Glutamatergic neuron (in vitro differentiated cells): Measurements from ENCODE around the gene B3GLCT. TPM values are rescaled to one million over a fixed set of nuclear protein-coding genes. Genes with fewer than 3 reads are reported as not detected.

Experiments used
- DNase-seq: peaks from one replicate; pipeline ENCODE4 v3.0.0; 2022
- H3K27ac Mint-ChIP-seq: one replicate; pipeline ENCODE4 v1.8.0; 2020; ENCODE audit warnings: mild to moderate bottlenecking, mixed read lengths, inconsistent platforms; ENCODE audit not compliant: unreplicated experiment
- H3K27me3 Mint-ChIP-seq: one replicate; pipeline ENCODE4 v1.8.0; 2020; ENCODE audit warnings: mild to moderate bottlenecking, moderate library complexity, mixed read lengths, inconsistent platforms; ENCODE audit not compliant: unreplicated experiment
- H3K36me3 Mint-ChIP-seq: one replicate; pipeline ENCODE4 v1.8.0; 2020; ENCODE audit warnings: mild to moderate bottlenecking, mixed read lengths, inconsistent platforms; ENCODE audit not compliant: unreplicated experiment
- H3K4me1 Mint-ChIP-seq: one replicate; pipeline ENCODE4 v1.8.0; 2020; ENCODE audit warnings: mild to moderate bottlenecking, low read depth, mixed read lengths, inconsistent platforms; ENCODE audit not compliant: unreplicated experiment
- H3K4me3 Mint-ChIP-seq: one replicate; pipeline ENCODE4 v1.8.0; 2020; ENCODE audit warnings: mild to moderate bottlenecking, mixed read lengths, inconsistent platforms; ENCODE audit not compliant: unreplicated experiment
- H3K9me3 Mint-ChIP-seq: one replicate; pipeline ENCODE4 v1.8.0; 2020; ENCODE audit warnings: mild to moderate bottlenecking, moderate library complexity, mixed read lengths, inconsistent platforms; ENCODE audit not compliant: unreplicated experiment
- total RNA-seq: library from RNA; stranded (reverse); fragmentation: NEBNext Ultra II Directional; extraction: Animal tissue kit (Norgen Biotek cat#: 25700); gene quantifications from one replicate; pipeline ENCODE4 v1.2.1, GENCODE V29; 2021; ENCODE audit not compliant: unreplicated experiment
- TF ChIP-seq, protein P1 (sequence below): fragments of 200-600 bp; sonication (generic); IDR thresholded peaks from one replicate; pipeline ENCODE4 v1.5.0; 2021; ENCODE audit not compliant: partially characterized antibody, unreplicated experiment

B3GLCT gene
- total RNA-seq, 1 donor from 2014 or later, result 11.6 TPM

DNA sequence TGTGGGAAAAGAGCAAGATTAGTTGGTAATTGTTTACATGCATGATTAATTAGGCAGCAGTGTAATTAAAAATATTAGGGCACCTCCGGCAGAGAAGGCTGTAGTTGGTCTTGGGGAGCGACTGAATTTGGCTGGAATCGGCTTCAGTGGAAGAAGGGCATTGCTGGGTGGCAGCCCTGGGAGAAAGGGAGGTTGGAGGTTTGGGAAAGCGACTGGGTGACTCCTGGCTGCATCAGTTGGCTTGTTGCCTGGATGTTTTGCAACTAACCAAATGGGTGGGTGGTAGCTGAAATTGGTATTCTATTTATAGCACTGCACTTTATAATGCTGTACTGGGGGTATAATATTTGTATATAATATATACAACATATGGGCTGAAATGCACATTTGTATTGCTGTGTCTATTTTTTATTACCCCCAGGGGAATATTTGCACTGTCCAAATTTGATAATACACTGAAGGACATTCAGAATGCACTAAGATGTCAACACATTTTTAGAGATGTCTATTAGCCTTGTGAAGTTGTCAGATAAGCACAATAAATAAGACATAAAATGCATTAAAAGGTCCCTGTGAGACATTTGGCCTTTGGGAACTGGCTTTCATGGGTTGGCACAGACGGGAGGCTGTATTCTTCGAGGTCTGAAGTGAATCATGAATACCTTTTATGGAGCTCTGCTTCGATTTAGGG is 1.7 kb downstream of the B3GLCT start:
- Mint-ChIP-seq H3K36me3 (no peaks in the 10 kb centered on the region), H3K4me3 (peak overlapping the region; percentile 82), H3K9me3 (peaks cover 4% of the 10 kb centered on the region), H3K27ac (peak overlapping the region; percentile 78), H3K27me3 (peaks cover 3% of the 10 kb centered on the region), H3K4me1 (peaks cover 28% of the 10 kb centered on the region)
- TF ChIP-seq, protein P1, sequence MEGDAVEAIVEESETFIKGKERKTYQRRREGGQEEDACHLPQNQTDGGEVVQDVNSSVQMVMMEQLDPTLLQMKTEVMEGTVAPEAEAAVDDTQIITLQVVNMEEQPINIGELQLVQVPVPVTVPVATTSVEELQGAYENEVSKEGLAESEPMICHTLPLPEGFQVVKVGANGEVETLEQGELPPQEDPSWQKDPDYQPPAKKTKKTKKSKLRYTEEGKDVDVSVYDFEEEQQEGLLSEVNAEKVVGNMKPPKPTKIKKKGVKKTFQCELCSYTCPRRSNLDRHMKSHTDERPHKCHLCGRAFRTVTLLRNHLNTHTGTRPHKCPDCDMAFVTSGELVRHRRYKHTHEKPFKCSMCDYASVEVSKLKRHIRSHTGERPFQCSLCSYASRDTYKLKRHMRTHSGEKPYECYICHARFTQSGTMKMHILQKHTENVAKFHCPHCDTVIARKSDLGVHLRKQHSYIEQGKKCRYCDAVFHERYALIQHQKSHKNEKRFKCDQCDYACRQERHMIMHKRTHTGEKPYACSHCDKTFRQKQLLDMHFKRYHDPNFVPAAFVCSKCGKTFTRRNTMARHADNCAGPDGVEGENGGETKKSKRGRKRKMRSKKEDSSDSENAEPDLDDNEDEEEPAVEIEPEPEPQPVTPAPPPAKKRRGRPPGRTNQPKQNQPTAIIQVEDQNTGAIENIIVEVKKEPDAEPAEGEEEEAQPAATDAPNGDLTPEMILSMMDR, result no peak
- no peak for DNase-seq

- Mint-ChIP-seq H3K9me3 (no peaks in the 10 kb centered on the region), H3K27ac (no peak overlapping the region), H3K27me3 (peaks cover 1% of the 10 kb centered on the region), H3K36me3 (no peaks in the 10 kb centered on the region), H3K4me3 (no peak overlapping the region), H3K4me1 (peaks cover 48% of the 10 kb centered on the region)
- TF ChIP-seq, protein P1, result no peak
- no peak for DNase-seq
These were observed 4.8 kb downstream of the B3GLCT start for GRCh38 chr13:31204592-31204991.

- Mint-ChIP-seq H3K4me1 (peaks cover 48% of the 10 kb centered on the region), H3K36me3 (no peaks in the 10 kb centered on the region), H3K27me3 (peaks cover 2% of the 10 kb centered on the region), H3K4me3 (peak overlapping the region; percentile 70), H3K27ac (peak overlapping the region; percentile 97), H3K9me3 (peaks cover 3% of the 10 kb centered on the region)
- peak; percentile 34 for DNase-seq
- TF ChIP-seq, protein P1, result no peak
These were observed 8.1 kb downstream of the B3GLCT start for GRCh38 chr13:31207661-31208552.

DNA sequence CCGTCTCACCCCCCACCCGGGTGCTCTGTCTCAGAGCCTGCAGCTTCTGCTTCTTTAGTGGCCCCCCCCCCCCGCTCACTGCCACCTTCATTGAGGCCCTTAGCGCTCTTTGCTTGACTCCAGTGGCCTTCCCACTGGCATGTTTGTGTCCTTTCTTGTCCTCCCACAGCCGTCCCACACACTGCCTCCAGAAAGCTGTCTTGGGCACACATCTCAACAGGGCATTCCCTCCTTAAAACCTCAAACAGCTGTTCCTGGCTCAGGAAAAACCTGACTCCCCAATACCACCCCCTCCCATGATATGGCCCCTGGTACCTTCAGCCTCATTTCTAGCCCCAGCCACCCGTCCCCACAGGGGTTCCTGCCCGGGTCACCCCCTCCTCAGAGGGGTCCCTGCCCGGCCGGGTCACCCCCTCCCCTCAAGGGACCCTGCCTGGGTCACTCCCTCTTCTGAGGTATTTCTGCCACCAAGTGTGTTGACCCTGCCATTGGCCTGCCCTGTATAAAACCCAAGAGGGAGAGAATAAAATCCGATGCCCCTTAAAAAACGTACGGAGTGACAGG is 8.9 kb downstream of the B3GLCT start:
- H3K4me1 Mint-ChIP-seq, result peaks cover 47% of the 10 kb centered on the region
- H3K27ac Mint-ChIP-seq, result peak overlapping the region; percentile 97
- H3K4me3 Mint-ChIP-seq, result peak overlapping the region; percentile 71
- DNase-seq, result no peak
- no peaks in the 10 kb centered on the region for H3K36me3 Mint-ChIP-seq
- TF ChIP-seq, protein P1, result peak; percentile 4
- H3K9me3 Mint-ChIP-seq, result peaks cover 3% of the 10 kb centered on the region
- peaks cover 2% of the 10 kb centered on the region for H3K27me3 Mint-ChIP-seq
